ENCODE measurements around the gene ULBP3.

The ULBP3 gene

DNA sequence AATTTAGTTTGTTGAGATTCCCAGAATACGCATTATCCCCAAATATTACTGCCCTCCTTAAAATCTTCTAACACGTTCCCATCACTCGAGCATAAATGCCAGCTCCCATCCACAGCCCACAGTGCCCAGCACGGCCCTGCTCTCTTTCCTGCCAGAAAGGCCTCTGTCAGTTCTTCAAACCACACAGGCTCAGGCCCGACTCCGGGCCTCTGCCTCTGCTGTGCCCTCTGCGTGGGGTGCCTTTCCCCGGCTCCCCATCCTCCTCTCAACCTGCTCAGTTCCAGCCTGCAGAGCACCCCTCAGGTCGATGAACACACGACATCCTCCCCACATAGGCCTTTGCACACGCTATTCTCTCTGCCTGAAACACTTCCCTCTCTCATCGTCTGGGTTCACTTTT is 12.8 kb downstream of the ULBP3 start:
- Histone ChIP-seq H3K9ac (ENCODE audit: low read length) (no peak overlapping the region), H3K9me3 (ENCODE audit: control insufficient read depth, low read length) (no peaks in the 10 kb centered on the region), H3K4me1 (ENCODE audit: control insufficient read depth, insufficient read depth, low read length) (no peaks in the 10 kb centered on the region), H3K27me3 (ENCODE audit: control insufficient read depth, insufficient read depth, low read length) (peaks cover 28% of the 10 kb centered on the region), H3K4me3 (ENCODE audit: low read length) (no peak overlapping the region), H3K36me3 (ENCODE audit: control insufficient read depth, insufficient read depth, low read length) (no peaks in the 10 kb centered on the region)

DNA sequence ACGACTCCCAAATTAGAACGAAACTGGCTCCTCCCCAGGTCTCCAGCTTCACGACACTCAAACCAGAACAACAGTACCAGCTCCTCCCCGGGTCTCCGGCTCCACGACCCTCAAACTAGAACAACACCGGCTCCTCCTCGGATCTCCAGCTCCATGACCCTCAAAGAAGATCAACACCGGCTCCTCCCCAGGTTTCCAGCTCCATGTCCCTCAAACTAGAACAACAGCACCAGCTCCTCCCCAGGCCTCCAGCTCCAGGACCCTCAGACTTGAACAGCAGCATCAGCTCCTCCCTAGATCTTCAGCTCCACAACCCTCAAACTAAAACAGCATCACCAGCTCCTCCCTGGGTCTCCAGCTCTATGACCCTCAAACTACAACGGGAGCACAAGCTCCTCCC is 13.8 kb downstream of the ULBP3 start:
- Histone ChIP-seq H3K4me3 (ENCODE audit: low read length) (no peak overlapping the region), H3K9me3 (ENCODE audit: control insufficient read depth, low read length) (no peaks in the 10 kb centered on the region), H3K27me3 (ENCODE audit: control insufficient read depth, insufficient read depth, low read length) (peaks cover 28% of the 10 kb centered on the region), H3K36me3 (ENCODE audit: control insufficient read depth, insufficient read depth, low read length) (no peaks in the 10 kb centered on the region), H3K9ac (ENCODE audit: low read length) (no peak overlapping the region), H3K4me1 (ENCODE audit: control insufficient read depth, insufficient read depth, low read length) (no peaks in the 10 kb centered on the region)

DNA sequence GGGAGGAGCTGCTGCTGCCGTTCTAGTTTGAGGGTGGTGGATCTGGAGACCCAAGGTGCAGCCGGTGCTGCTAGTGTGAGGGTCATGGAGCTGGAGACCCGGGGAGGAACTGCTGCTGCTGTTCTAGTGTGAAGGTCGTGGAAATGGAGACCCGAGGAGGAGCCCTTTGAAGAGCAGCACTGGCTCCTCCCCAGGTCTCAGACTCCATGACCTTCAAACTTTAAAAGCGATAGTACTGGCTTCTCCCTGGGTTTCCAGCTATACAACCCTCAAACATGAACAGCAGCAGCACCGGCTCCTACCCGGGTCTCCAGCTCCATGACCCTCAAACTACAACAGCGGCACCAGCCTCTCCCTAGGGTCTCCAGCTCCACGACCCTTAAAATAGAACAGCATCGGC is 15.5 kb downstream of the ULBP3 start:
- Histone ChIP-seq H3K36me3 (ENCODE audit: control insufficient read depth, insufficient read depth, low read length) (no peaks in the 10 kb centered on the region), H3K9me3 (ENCODE audit: control insufficient read depth, low read length) (no peaks in the 10 kb centered on the region), H3K4me1 (ENCODE audit: control insufficient read depth, insufficient read depth, low read length) (no peaks in the 10 kb centered on the region), H3K9ac (ENCODE audit: low read length) (no peak overlapping the region), H3K4me3 (ENCODE audit: low read length) (no peak overlapping the region), H3K27me3 (ENCODE audit: control insufficient read depth, insufficient read depth, low read length) (peaks cover 28% of the 10 kb centered on the region)

DNA sequence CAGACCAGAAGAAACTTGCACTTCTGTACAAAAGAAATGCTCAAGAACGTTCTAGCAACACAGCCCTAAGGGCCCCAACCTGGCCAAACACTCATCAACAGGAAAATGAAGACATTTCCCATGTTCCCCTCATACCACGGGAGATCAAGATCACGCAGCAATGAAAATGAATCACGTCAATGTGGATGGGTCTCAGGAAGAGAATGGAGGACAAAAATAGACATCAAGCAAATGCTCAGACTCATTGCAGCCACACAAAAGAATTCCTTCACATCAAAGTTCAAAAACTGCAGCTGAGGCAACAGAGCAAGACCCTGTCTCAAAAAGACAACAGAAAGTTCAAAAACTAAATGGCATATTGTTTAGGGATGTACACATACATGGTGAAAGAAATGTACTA is 18.1 kb downstream of the ULBP3 start:
- H3K27me3 ChIP-seq (ENCODE audit: control insufficient read depth, insufficient read depth, low read length), result peaks cover 22% of the 10 kb centered on the region
- no peaks in the 10 kb centered on the region for H3K9me3 ChIP-seq (ENCODE audit: control insufficient read depth, low read length)
- no peak overlapping the region for H3K9ac ChIP-seq (ENCODE audit: low read length)
- H3K36me3 ChIP-seq (ENCODE audit: control insufficient read depth, insufficient read depth, low read length), result no peaks in the 10 kb centered on the region
- H3K4me1 ChIP-seq (ENCODE audit: control insufficient read depth, insufficient read depth, low read length), result no peaks in the 10 kb centered on the region
- H3K4me3 ChIP-seq (ENCODE audit: low read length), result no peak overlapping the region

DNA sequence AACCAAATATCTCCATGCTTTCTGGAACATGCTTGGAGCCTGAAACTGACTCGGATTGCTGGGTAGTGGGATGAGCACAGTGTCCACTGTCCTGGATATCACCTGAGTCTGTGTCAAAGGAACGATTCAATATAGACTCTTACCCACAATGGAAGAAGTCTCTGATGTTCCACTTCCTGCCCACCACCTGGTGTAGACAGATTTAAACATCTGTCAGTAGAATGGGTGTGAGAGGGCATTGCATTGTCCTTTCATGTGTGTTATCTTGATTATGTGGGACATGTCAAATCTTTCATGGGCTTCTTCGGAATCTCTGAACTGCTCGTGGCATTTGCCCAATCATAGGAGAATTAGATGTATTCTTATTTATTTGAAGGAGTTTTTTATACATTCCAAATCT is 20.8 kb downstream of the ULBP3 start:
- Histone ChIP-seq H3K9me3 (ENCODE audit: control insufficient read depth, low read length) (no peaks in the 10 kb centered on the region), H3K27me3 (ENCODE audit: control insufficient read depth, insufficient read depth, low read length) (peaks cover 11% of the 10 kb centered on the region), H3K9ac (ENCODE audit: low read length) (no peak overlapping the region), H3K4me3 (ENCODE audit: low read length) (no peak overlapping the region), H3K36me3 (ENCODE audit: control insufficient read depth, insufficient read depth, low read length) (no peaks in the 10 kb centered on the region), H3K4me1 (ENCODE audit: control insufficient read depth, insufficient read depth, low read length) (no peaks in the 10 kb centered on the region)

DNA sequence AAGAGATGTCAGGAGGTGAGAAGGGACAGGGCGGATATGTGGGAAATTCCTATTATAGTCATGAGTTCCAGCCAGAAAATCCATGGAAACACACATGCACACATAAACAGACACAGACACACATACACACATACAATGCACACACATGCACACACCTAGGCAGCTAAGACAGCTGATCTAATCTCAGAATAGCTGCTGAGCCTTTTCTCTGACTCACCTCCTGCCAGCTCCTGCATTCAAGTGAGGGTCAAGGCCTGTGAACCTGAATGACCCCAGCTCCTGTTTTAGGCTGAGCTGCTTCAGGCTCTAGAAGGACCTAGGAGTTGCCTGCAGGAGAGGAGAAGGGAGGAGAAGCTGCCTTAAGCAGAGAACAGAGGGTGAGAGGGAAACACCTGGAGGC is 22.0 kb downstream of the ULBP3 start:
- H3K9me3 ChIP-seq (ENCODE audit: control insufficient read depth, low read length), result no peaks in the 10 kb centered on the region
- no peak overlapping the region for H3K4me3 ChIP-seq (ENCODE audit: low read length)
- peaks cover 7% of the 10 kb centered on the region for H3K27me3 ChIP-seq (ENCODE audit: control insufficient read depth, insufficient read depth, low read length)
- H3K9ac ChIP-seq (ENCODE audit: low read length), result no peak overlapping the region
- H3K36me3 ChIP-seq (ENCODE audit: control insufficient read depth, insufficient read depth, low read length), result no peaks in the 10 kb centered on the region
- H3K4me1 ChIP-seq (ENCODE audit: control insufficient read depth, insufficient read depth, low read length), result no peaks in the 10 kb centered on the region

DNA sequence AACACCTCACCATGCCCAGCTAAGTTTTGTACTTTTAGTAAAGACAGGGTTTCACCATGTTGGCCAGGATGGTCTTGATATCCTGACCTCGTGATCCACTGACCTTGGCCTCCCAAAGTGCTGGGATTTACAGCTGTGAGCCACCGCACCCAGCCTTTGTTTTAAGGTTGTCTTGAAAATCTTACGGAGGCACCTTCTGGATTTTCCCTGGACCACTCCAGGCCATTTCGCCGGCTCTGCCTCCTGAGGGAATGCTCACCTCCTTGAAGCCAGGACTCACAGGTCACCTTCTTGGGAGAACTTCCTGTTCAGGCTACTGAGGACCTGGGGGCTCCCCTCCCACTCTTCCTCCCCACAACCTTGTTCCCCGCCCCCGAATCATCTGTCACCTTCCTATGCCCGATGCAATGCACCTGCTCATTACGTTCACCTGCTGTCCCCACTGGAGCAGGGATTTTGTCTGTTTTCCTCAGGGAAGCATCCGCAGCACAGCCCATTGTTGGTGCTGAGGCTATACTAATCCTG is 24.2 kb downstream of the ULBP3 start:
- Histone ChIP-seq H3K9ac (ENCODE audit: low read length) (no peak overlapping the region), H3K4me1 (ENCODE audit: control insufficient read depth, insufficient read depth, low read length) (no peaks in the 10 kb centered on the region), H3K9me3 (ENCODE audit: control insufficient read depth, low read length) (no peaks in the 10 kb centered on the region), H3K36me3 (ENCODE audit: control insufficient read depth, insufficient read depth, low read length) (no peaks in the 10 kb centered on the region), H3K4me3 (ENCODE audit: low read length) (no peak overlapping the region), H3K27me3 (ENCODE audit: control insufficient read depth, insufficient read depth, low read length) (peaks cover 25% of the 10 kb centered on the region)

DNA sequence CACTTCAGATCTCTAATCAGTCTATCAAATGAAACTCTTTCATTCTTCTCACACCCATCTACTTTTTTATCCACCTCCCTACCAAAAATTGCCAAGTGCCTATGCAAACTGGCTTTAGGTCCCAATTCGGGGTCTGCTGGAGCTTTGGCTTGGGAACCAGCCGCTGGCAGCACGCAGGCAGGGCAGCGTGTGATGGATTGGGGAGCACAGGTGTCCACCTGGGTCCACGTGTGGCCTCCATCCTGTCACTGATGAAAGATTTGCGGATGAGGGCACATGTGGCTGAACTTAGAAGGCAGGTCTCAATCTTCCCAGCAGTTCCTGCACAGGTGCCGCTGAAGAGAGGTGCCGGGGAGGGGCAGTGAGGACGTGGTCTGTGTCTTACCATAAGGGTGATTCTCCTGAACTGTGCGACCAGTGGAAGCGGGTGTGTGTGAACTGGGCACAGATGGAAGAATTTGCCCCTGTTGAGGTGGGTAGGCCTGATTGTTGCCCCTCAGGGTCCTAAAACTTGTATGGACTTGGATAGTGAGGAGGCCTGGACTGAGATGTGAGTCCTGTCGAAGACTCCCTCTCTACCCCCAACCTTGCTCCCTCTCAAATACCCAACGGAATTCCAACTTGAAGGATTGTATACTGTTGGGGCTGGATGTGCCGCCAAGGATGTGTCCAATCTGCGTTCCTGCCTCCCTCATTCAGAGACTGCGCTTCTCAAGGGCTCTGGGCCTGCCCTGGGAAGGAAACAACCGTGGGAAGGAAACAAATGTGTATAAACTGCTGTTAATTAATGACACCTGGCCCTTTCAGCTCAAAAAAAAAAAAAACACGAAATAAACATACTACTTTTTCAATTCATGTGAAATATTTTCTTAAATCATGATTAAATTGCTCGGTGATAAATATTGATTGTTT is 25.2 kb downstream of the ULBP3 start:
- Histone ChIP-seq H3K9me3 (ENCODE audit: control insufficient read depth, low read length) (no peaks in the 10 kb centered on the region), H3K27me3 (ENCODE audit: control insufficient read depth, insufficient read depth, low read length) (peaks cover 35% of the 10 kb centered on the region), H3K4me1 (ENCODE audit: control insufficient read depth, insufficient read depth, low read length) (no peaks in the 10 kb centered on the region), H3K36me3 (ENCODE audit: control insufficient read depth, insufficient read depth, low read length) (no peaks in the 10 kb centered on the region), H3K4me3 (ENCODE audit: low read length) (no peak overlapping the region), H3K9ac (ENCODE audit: low read length) (no peak overlapping the region)

DNA sequence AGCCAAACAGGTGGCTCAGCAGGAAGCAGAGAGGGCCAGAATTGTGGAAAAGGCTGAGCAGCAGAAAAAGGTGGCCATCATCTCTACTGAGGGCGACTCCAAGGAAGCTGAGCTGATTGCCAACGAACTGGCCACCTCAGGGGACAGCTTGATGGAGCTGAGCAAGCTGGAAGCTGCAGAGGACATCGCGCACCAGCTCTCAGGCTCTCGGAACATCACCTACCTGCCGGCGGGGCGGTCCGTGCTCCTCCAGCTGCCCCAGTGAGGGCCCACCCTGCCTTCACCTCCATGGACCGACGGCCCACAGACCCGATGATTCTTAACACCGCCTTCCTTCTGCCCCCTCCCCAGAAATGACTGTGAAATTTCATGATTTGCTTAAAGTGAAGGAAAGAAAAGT is 25.8 kb downstream of the ULBP3 start:
- Histone ChIP-seq H3K9me3 (ENCODE audit: control insufficient read depth, low read length) (no peaks in the 10 kb centered on the region), H3K4me3 (ENCODE audit: low read length) (no peak overlapping the region), H3K27me3 (ENCODE audit: control insufficient read depth, insufficient read depth, low read length) (peaks cover 41% of the 10 kb centered on the region), H3K36me3 (ENCODE audit: control insufficient read depth, insufficient read depth, low read length) (no peaks in the 10 kb centered on the region), H3K9ac (ENCODE audit: low read length) (no peak overlapping the region), H3K4me1 (ENCODE audit: control insufficient read depth, insufficient read depth, low read length) (no peaks in the 10 kb centered on the region)

DNA sequence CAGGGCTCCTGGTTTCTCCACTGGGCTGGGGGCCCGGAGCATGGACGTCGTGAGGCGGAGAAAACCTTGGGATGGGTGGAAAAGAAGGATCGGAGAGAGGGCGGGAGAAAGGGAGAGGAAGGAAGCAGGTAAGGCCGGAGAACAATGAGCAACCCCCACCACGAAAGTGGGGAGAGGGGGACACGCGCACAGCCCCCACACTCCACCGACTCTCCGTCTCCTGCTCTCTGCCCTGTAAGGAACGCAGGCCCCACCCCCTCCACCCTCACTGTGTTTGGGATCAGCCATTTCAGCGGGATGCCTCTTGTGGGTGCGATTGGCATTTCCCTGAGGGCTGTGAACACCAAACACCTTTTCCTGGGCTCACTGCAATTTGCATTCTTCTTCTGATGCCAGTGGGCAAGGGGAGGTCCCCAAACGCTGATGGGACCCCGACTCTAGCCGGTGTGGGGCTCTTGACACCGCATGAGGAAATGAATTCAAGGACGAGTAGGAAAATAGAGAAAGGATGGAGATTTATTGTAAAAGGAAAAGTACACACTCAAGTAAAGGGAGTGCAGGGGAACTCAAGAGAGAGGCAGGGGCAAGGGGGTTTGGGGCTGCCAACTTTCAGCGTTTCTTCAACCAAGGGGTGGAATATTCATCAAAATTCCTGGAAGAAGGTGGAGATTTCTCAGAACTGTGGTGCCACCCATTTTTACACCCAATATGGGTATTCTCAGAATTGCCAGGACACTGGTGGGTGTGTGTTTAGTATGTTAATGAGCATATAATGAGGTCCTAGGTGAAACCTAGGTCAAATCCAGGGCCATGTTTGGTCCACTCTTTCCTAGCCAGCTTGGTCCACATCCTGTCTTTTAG is 30.5 kb downstream of the ULBP3 start:
- Histone ChIP-seq H3K4me3 (ENCODE audit: low read length) (no peak overlapping the region), H3K4me1 (ENCODE audit: control insufficient read depth, insufficient read depth, low read length) (peaks cover 9% of the 10 kb centered on the region), H3K9me3 (ENCODE audit: control insufficient read depth, low read length) (no peaks in the 10 kb centered on the region), H3K27me3 (ENCODE audit: control insufficient read depth, insufficient read depth, low read length) (peaks cover 76% of the 10 kb centered on the region), H3K9ac (ENCODE audit: low read length) (no peak overlapping the region), H3K36me3 (ENCODE audit: control insufficient read depth, insufficient read depth, low read length) (no peaks in the 10 kb centered on the region)

DNA sequence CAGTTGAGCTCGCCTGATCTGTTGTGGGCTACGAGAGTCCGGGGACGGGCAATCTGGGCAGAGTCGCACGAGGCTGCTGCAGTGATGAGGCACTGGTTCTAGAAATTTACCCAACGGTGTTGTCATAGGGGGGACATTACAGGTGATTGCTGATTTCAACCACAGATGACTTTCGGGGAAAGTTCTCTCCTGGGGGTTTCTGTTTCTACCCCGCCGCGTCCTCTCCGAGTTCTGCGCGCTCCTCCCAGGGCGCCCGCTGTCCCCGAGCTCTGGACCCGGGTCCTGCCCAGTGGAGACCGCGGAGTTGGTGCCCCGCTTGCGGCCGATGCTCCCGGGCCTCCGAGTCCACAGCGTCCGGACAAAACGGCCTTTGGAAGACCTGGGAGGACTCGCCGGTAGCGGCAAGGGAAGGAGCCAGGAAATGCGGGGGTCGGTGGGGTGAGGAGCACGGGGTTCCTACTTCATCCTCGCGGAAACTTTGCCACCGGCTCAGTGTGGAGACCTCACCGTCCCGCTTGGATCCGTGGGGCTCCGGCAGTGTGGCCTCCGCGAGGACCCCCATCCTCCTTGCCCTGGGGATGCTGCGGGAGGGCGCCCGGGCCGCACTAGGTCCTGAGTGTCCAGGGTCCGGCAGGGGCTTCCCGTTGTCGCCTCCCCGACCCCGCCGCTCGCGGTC is 31.3 kb downstream of the ULBP3 start:
- Histone ChIP-seq H3K9me3 (ENCODE audit: control insufficient read depth, low read length) (no peaks in the 10 kb centered on the region), H3K4me3 (ENCODE audit: low read length) (no peak overlapping the region), H3K9ac (ENCODE audit: low read length) (no peak overlapping the region), H3K36me3 (ENCODE audit: control insufficient read depth, insufficient read depth, low read length) (no peaks in the 10 kb centered on the region), H3K4me1 (ENCODE audit: control insufficient read depth, insufficient read depth, low read length) (peaks cover 9% of the 10 kb centered on the region), H3K27me3 (ENCODE audit: control insufficient read depth, insufficient read depth, low read length) (peaks cover 81% of the 10 kb centered on the region)

Data from mucosa of stomach (tissue), 1 donor.